T47D (cell line): ENCODE results near the gene MSANTD7.
A peak's percentile ranks its signal among the peaks of the same experiment; 100 is the strongest.

Source experiments
- DNase-seq, 2 experiments: peaks; one replicate each; pipeline versions ENCODE4 v3.0.0 to v3.0.0-alpha.2; 2011 to 2012; ENCODE audit warnings: low read depth in 1 of 2, low spot score in 1 of 2
- JUND ChIP-seq: IDR thresholded peaks from 2 replicates; pipeline ENCODE4 v1.6.1; 2012; ENCODE audit warnings: low read depth
- in situ Hi-C: cut with HindIII; loops from 2 replicates; pipeline ENCODE4 v1.10.0; 2016; ENCODE audit warnings: low sequenced_read_pairs, low pct_unique_long_range_greater_than_20kb

Gene MSANTD7

DNA sequence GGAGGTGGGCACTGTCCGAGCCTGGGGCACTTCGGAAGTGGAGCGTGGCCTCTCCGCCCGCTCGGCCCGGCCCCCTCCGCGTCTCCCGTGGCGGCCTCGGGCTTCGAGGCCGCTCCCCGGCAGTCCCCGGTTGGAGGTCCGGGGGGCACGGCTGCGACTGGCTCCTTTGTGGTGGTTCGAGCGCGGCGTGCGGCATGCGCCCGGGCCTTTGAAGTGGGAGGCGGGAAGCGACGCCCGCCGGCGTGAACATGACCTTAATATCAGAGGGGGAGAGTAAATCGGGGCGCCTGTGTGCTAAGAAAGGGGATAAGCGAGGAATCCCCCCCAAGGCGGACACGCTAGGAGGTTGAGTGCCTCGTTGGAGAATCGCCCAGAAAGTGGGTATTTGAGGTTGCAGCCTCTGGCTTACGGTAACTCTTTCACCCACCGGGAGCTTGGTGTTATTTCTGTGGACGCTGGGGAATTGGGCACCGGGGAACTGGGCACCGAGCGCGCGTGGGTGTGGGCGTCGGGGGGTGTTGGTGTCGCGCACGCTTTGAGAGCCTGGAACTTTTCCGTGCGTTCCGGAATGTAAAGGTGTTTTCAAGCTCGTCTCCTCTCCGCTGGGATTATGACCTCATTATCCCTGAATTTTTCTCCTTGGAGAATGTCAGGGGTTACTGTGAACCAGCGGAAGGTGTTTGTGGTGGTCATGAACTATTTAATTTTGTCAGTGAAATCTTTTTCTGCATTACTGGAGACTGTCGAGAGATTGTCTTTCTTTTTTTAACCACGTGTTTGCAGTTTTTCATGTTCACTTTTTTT lies 41.2 kb downstream of the MSANTD7 start:
- TF ChIP-seq JUND: no peak
- DNase-seq: peak; percentile 39 to 43
- in situ Hi-C loops: no loop called here

DNA sequence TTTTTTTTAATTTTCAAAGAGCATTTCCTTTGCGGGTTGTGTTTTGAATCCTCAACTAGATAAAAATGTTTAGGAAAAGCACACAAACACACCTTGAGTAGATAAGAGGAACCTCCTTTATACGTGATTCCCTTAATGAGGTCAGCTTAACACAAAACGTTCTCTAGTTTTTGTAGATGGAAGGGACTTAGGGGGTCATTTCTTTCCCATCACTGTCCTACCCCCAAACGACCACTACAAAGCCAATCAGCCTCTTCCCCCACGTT lies 41.8 kb downstream of the MSANTD7 start:
- no peak for DNase-seq
- TF ChIP-seq JUND: no peak
- in situ Hi-C loops: no loop called here

DNA sequence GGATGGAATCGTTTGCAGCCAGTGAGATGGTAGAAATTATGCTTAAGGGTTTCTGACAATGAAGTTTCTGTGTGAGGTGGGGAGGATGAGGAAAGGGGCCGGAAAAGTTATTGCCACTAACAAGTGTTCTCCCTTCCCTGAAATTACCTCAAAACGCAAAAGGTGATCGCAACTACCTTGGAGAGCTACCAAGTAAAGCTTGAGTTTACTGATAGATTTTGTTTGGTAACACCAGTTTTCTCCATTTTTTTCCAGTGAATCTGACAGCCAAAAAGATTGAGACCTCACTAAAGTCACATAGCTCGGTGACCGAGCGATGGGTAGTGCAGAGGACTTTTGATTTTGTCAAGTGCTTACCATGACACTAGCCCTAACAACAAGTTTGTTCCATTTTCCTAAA lies 42.1 kb downstream of the MSANTD7 start:
- in situ Hi-C loops: no loop called here
- TF ChIP-seq JUND: no peak
- peak; percentile 15 for DNase-seq

DNA sequence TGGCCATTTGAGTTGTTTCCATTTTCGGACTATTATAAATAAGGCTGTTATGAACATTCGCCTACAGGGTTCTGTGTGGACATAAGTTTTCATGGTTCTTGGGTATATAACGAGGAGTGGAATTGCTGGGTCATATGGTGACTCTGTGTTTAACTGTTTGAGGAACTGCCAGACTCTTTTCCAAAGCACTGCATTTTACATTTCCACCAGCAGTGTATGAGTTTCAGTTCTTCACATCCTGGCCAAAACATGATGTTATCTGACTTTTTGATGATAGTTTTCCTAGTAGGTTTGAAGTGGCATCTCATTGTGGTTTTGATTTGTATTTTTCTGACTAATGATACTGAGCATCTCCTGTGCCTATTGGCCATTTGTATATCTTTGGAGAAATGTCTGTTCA lies 46.0 kb downstream of the MSANTD7 start:
- no peak for TF ChIP-seq JUND
- no peak for DNase-seq
- in situ Hi-C loops: no loop called here
